ENCODE data around the gene ADAMTS16.

ADAMTS16 gene

GRCh38 chr5:5141625-5142525 is 1.7 kb downstream of the ADAMTS16 start:
- DNase-seq: peak; percentile 41

GRCh38 chr5:5144441-5144840 is 4.3 kb downstream of the ADAMTS16 start:
- no peak for DNase-seq

- no peak for DNase-seq
Measured at GRCh38 chr5:5145651-5146529, 5.8 kb downstream of the ADAMTS16 start.

- DNase-seq: no peak
Measured at GRCh38 chr5:5146530-5147160, 6.5 kb downstream of the ADAMTS16 start.

- DNase-seq: no peak
Measured at GRCh38 chr5:5149154-5149553, 9.0 kb downstream of the ADAMTS16 start.

- DNase-seq: no peak
Measured at GRCh38 chr5:5150667-5151066, 10.5 kb downstream of the ADAMTS16 start.

GRCh38 chr5:5154733-5155132 is 14.6 kb downstream of the ADAMTS16 start:
- DNase-seq: no peak

- DNase-seq: no peak
Measured at GRCh38 chr5:5155617-5156016, 15.5 kb downstream of the ADAMTS16 start.

- no peak for DNase-seq
Measured at GRCh38 chr5:5156471-5157082, 16.4 kb downstream of the ADAMTS16 start.

- no peak for DNase-seq
Measured at GRCh38 chr5:5158472-5158895, 18.4 kb downstream of the ADAMTS16 start.

- no peak for DNase-seq
Measured at GRCh38 chr5:5159282-5160103, 19.4 kb downstream of the ADAMTS16 start.

GRCh38 chr5:5164163-5164562 is 24.0 kb downstream of the ADAMTS16 start:
- no peak for DNase-seq

GRCh38 chr5:5165541-5166002 is 25.4 kb downstream of the ADAMTS16 start:
- no peak for DNase-seq

- no peak for DNase-seq
Measured at GRCh38 chr5:5169466-5169865, 29.3 kb downstream of the ADAMTS16 start.

- DNase-seq: no peak
Measured at GRCh38 chr5:5178136-5178535, 38.0 kb downstream of the ADAMTS16 start.

GRCh38 chr5:5178580-5178979 is 38.5 kb downstream of the ADAMTS16 start:
- DNase-seq: no peak

GRCh38 chr5:5179079-5179478 is 38.9 kb downstream of the ADAMTS16 start:
- DNase-seq: no peak

- no peak for DNase-seq
Measured at GRCh38 chr5:5179597-5179996, 39.5 kb downstream of the ADAMTS16 start.

GRCh38 chr5:5181650-5182324 is 41.7 kb downstream of the ADAMTS16 start:
- no peak for DNase-seq

GRCh38 chr5:5182508-5183188 is 42.5 kb downstream of the ADAMTS16 start:
- no peak for DNase-seq
